HG02852 (cell line): ENCODE results near the gene RASIP1.
"Not testable (repeated sequence)": the region's sequence is repeated elsewhere in the genome, so short reads cannot be mapped to it uniquely, and the experiment has no call there.

Experiments
- ATAC-seq: cut with Tn5 transposase; IDR thresholded peaks from one replicate; pipeline ENCODE4 v1.9.1; 2021; ENCODE audit warnings: mild to moderate bottlenecking, moderate library complexity; ENCODE audit not compliant: unreplicated experiment

Gene RASIP1, protein sequence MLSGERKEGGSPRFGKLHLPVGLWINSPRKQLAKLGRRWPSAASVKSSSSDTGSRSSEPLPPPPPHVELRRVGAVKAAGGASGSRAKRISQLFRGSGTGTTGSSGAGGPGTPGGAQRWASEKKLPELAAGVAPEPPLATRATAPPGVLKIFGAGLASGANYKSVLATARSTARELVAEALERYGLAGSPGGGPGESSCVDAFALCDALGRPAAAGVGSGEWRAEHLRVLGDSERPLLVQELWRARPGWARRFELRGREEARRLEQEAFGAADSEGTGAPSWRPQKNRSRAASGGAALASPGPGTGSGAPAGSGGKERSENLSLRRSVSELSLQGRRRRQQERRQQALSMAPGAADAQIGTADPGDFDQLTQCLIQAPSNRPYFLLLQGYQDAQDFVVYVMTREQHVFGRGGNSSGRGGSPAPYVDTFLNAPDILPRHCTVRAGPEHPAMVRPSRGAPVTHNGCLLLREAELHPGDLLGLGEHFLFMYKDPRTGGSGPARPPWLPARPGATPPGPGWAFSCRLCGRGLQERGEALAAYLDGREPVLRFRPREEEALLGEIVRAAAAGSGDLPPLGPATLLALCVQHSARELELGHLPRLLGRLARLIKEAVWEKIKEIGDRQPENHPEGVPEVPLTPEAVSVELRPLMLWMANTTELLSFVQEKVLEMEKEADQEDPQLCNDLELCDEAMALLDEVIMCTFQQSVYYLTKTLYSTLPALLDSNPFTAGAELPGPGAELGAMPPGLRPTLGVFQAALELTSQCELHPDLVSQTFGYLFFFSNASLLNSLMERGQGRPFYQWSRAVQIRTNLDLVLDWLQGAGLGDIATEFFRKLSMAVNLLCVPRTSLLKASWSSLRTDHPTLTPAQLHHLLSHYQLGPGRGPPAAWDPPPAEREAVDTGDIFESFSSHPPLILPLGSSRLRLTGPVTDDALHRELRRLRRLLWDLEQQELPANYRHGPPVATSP

DNA sequence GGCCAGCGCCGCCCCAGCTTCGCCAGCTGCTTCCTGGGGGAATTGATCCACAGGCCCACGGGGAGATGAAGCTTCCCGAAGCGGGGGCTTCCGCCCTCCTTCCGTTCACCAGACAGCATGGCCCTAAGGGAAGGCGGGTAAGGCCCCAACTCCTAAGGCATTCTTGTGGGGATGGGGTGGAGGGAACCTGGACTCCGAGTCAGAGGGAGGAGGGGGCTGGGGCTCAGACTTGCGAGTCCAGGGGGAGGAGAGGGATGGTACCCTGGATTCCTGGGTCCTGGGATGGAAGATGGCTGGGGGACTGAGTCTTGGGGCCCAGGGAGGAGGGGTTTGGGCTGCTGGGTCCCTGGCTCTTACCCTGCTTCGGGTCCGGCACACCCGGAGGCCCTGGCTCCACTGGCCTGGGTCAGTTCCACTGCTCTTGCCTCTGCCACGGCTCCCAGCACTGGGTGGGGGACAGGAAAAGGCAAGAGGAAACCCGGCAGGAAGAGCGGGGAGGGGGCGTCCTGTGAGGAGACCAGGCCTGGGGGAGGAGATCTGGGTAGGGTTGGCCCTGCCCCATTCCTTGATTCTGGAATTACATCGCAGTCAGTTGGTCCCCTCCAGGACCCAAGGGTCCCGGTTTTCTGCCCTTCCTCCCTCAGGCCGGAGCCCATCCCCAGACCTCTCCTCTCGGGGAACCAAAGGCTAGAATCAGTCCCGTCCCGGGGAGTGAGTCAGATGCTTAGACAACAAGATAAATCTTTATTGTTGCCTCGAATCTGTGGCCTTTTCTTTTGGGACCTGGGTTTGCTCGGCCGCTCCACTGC, at the start of gene RASIP1:
Gene RASIP1, minus strand, starts transcription at position 447 of the 809 bp plus-strand sequence. Its CDS starts 328 bp downstream, at position 119.
- ATAC-seq = no peak

DNA sequence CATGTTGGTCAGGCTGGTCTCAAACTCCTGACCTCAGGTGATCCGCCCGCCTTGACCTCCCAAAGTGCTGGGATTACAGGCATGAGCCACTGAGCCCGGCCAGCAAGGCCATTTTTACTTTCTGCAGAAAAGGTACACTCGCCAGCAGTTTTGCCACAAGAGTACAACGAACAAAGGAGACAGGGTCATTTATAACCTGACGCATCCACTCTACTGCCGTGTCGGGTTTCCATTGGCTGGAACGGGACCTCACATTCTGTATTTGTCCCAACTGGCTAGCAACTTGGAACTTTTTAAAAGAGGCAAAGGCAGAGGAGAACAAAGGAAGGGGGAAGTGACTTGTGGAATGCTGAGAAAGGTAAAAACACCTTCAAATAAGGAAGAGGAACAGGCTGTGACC, 46.9 kb upstream of the RASIP1 start:
- not testable (repeated sequence) for ATAC-seq

DNA sequence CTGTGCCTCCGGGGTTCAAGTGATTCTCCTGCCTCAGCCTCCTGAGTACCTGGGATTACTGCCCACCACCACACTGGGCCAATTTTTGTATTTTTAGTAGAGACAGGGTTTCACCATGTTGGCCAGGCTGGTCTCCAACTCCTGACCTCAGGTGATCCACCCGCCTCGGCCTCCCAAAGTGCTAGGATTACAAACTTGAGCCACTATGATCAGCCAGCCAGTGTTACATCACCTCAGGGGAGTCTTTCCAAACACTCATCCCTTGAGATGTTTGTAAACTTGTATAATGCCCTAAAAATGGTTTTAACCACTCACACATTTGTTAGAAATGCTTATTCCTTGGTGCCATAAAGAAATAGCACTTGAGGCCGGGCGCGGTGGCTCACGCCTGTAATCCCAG, 46.0 kb upstream of the RASIP1 start:
- not testable (repeated sequence) for ATAC-seq

DNA sequence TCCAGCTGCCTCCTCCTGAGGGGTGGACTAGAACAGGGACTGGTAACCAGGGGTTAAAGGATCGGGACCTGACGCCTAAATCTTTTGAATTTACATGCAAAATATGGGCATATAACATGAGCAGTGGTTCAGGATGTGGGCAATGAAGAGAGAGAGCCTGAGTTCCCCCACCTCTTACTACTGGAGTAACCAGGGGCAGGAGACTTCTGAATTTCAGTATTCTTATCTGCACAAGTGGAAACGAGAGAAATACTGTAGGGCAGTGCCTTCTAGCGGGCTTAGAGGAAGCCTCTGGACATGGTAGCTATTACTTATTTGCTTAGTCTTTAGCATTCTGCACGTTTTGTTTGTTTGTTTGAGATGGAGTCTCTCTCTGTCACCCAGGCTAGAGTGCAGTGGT, 44.1 kb upstream of the RASIP1 start:
- ATAC-seq = no peak

DNA sequence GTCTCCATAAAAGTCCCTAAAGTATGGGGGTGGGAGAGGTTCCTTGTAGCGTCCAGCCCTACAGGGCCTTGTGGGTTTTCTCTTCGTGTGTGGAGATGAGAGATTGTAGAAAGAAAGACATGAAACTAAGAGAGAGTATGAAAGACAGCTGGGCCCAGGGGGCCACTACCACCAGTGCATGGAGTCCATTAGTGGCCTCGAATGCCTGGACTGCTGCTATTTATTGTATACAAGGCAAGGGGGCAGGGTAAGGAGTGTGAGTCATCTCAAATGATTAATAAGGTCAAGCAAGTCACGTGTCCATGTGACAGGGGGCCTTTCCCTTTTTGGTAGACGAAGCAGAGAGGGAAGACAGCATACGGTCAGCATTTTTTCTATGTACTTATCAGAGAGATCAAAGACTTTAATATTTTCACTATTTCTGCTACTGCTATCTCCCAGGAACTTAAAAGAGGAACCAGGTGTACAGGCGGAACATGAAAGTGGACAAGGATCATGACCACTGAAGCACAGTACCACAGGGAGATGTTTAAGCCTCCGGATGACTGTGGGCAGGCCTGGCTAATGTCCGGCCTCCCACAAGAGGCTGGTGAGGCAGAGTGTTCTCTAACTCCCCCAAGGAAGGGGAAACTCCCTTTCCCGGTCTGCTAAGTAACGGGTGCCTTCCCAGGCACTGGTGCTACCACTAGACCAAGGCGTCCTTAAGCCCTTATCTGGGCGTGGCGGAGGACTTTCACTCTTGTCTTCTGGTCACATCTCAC, 40.4 kb upstream of the RASIP1 start:
- ATAC-seq = no peak

DNA sequence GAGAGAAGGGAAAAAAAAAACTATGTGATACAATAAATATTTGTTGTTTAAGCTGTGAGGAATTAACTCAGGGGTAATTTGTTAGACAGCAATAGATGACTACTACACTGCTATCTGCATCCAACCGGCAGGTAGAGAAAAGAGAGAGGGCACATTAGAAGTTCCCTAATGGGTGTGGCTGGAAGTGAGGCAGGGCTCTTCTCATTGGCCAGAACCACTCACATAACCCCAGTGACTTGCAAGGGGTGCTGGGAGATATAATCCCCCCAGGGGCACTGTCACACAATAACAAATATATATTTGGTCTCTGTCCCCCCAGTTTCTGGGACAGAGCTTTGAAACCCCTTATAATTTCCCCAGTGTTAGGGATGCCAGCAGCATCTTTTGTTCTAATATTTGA, 39.2 kb upstream of the RASIP1 start:
- ATAC-seq = no peak

DNA sequence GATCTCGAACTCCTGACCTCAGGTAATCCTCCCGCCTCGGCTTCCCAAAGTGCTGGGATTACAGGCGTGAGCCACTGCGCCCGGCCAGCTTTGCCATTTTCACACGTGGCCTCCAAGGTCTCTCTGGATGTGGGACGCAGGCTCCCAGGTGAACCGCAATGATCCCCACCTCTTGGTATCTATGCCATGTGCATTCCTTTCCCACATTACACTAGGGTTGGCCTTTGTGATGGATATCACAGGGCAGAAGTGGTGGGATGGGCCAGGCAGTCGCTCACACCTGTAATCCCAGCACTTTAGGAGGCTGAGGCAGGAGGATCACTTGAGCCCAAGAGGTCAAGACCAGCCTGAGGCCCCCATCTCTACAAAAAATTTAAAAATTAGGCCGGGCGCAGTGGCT, 37.3 kb upstream of the RASIP1 start:
- ATAC-seq = no peak

DNA sequence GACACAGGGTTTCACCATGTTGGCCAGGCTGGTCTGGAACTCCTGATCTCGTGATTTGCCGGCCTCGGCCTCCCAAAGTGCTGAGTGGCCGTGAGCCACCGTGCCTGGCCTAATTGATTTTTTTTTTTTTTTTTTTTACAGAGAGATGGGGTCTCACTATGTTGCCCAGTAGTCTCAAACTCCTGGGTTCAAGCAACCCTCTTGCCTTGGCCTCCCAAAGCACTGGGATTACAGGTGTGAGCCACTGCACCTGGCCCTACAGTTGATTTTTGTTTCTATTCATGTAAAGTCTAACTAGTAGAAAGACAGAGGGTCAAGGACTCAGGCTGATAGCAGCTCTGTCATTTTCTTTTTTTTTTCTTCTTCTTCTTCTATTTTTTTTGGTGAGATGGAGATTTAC, 36.7 kb upstream of the RASIP1 start:
- ATAC-seq = no peak

DNA sequence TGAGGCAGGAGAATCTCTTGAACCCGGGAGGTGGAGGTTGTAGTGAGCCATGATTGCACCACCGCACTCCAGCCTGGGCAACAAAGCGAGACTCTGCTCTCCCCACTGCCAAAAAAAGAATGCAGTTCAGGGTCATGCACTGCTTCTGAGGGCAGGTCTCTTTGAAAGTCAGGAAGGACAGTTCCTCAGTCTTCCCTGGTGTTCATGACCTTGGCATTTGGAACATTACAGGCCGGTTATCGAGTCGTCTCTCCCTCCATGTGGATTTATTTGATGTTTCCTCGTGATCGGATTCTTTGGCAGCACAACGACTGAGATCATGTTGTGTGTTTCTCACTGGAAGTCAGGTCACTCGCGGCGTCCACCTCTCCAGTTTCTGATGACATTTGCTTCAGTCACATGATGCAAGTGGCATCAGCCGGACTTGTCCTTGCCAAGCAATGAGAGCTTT, 32.1 kb upstream of the RASIP1 start:
- ATAC-seq = no peak

DNA sequence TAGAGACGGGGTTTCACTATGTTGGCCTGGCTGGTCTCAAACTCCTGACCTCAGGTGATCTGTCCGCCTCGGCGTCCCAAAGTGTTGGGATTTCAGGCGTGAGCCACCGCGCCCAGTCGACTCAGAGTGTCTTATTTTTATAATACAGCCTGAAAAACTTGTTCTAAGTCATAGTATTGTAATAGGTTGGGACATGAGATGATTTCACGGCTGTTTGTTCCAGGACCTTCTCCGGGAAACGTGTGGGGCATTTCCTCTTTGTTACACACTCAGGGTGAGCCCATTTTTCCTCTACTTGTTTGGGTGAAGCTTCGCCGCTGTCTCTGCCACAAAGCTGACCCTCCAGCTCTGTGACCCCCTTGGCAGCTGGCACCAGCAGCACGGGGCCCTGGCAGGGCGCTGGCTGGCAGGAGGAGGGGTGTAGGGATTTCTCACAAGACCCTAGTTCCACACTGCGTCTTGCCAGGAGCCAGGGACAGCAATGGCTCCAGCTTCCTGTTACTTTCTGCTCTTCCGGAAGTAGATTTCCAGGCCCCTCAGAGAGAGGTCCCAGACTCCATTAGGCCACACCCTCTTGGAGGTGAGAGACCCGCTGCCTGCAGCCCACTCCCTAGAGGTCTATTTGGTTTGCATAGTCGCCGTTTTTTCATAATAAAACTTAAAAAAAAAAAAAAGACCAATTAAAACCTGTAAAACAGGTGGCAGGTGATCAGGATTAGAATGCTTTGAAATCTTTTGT, 30.5 kb upstream of the RASIP1 start:
- ATAC-seq = no peak

DNA sequence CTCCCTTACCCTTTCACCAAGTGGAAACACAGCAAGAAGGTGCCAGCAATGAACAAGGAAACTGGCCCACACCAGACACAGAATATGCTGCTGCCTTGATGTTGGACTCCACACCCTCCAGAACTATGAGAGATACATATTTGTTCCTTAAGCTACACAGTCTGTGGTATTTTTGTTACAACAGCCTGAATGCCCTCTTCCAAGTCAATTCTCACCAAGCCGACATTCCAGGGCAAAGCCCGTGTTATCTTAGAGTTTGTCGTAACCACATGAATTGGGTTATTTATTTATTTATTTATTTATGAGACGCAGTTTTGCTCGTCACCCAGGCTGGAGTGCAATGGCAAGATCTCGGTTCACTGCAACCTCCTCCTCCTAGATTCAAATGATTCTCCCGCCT, 29.9 kb upstream of the RASIP1 start:
- no peak for ATAC-seq

DNA sequence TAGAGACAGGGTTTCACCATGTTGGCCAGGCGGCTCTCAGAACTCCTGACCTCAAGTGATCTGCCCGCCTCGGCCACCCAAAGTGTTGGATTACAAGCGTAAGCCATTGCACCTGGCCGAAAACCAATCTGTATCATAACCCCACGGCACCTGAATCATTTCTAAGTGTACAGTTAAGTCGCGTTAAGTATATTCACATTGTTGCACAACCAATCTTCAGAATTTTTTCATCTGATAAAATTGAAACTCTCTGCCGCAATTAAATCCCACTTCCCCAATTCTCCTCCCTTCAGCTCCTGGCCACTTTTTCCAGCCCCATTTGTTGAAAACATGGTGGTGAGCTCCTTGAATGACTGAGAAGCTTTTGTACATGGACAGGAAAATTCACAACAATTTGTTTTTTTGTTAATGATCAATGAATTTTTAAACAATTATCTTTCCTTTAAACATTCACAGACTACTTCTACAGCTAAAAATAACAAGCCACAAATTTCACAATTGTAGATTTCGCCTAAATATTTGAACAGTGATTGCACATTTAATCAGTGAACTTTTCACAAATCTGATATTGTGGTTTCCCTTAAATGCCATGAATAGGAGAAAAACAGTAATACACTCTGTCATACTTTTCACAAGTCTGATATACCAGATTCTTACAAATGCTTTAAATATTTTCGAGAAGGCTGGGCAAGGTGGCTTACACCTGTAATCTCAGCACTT, 28.7 kb upstream of the RASIP1 start:
- ATAC-seq = no peak

DNA sequence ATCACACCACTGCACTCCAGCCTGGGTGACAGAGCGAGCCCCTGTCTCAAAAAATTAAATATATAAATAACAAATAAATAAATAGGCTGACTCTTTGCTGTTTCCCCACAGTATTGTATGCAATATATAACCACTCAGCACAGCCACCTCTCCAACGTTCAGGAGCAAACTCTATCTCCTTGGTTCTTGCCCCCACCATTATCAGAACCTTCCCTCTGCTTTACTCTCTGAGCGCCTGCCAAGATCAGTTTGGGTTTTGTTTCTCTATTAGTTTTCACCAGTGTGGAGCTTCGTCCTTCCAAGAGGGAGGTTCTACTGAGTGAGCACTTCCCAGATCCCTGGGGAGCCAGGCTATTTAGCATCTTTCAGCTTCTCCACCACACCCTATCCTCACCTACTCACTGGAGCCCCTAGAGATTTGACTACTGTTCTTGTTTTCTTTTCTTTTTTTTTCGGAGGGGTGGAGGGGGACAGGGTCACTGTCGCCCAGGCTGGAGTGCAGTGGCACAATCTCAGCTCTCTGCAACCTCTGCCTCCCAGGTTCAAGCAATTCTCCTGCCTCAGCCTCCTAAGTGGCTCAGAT, 27.9 kb upstream of the RASIP1 start:
- ATAC-seq = not testable (repeated sequence)

DNA sequence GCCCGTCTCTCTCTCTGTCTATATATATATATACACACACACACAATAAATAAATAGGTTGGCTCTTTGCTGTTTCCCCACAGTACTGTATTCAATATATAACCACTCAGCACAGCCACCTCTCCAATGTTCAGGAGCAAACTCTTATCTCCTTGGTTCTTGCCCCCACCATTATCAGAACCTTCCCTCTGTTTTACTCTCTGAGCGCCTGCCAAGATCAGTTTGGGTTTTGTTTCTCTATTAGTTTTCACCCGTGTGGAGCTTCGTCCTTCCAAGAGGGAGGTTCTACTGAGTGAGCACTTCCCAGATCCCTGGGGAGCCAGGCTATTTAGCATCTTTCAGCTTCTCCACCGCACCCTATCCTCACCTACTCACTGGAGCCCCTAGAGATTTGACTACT, 25.4 kb upstream of the RASIP1 start:
- ATAC-seq = not testable (repeated sequence)

DNA sequence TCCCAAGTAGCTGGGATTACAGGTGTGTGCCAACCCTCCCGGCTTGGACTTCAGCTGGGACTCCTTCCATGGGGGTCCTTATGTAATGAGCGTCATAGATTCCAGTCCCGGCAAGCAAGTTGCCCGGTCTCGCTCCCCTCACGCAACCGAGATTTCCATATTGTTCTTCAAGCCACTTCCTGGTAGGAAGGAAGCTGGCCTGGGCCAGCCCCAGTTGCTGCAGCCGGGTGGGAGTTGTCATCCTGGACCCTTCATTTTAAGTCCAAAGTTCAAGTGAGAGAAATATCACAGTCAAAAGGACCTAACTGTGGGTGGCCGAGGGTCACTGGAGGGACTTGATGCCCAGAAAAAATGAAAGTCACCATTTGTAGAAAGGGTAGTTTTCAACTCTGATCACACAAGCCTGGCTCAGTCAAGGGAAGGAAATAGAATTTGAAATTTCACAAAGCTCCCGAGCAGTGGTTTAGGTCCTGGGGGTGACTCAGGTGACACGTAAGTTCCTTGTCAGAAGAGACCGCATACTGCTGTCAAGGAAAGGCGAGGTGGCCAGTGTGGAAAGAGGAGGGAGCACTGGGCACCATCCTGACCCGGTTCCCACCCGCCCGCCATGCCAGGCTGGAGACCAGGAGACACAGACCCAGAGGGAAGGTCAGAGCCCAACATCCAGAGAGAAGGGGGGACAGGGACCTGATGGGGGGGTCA, 20.2 kb upstream of the RASIP1 start:
- no peak for ATAC-seq

DNA sequence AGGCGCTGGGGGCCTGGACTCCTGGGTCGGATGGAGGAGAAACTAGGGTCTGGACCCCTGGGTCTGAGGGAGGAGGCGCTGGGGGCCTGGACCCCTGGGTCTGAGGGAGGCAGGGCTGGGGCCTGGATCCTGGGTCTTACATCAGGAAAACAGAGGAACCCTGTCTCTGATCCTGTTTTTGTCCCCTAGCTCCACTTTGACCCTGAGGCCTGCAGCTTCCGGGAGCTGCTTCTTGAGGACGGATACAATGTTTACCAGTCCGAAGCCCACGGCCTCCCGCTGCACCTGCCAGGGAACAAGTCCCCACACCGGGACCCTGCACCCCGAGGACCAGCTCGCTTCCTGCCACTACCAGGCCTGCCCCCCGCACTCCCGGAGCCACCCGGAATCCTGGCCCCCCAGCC, 17.3 kb upstream of the RASIP1 start:
- ATAC-seq = no peak

DNA sequence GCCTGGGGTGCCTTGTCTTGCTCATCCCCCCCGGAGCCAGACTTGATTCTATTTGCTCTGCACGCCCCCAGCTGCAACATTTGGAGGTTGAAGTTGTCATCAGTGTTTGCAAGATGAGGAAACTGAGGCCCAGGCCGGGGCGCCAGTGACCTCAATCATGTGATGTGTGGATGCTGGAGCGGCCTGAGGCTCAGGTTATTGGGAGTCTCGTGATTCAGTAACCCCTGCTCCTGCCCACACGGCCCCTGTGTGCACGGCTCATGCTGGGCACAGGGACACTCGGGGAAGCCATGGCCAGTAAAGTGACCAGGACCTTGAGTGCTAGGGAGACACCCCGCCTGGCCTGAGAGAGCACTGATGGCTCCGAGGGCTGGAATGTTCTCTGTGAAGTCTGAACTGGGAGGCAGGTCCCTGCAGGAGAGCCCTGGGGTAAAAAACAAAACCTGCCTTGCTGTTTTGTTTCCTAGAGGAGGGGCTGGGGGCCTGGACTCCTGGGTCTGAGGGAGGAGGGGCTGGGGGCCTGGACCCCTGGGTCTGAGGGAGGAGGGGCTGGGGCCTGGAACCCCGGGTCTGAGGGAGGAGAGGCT, 16.8 kb upstream of the RASIP1 start:
- ATAC-seq = no peak
